ENCODE results near the gene PLD5. TPM values are rescaled to one million over a fixed set of nuclear protein-coding genes. Genes with fewer than 3 reads are reported as not detected.

The PLD5 gene
- polyA plus RNA-seq, 1 of the 3 experiments (the other 2 are of a cell fraction): 0.08 TPM

GRCh38 chr1:242449661-242450060 lies 74.8 kb downstream of the PLD5 start:
- Histone ChIP-seq H3K4me2 (no peak overlapping the region), H3K79me2 (ENCODE audit: insufficient read depth) (no peaks in the 10 kb centered on the region), H3K36me3 (replicated peaks in 1 of 2; ENCODE audit: control insufficient read depth in 1 of 2, insufficient read depth in 2 of 2, low read length in 1 of 2) (no peaks in the 10 kb centered on the region), H3K27me3 (ENCODE audit: insufficient read depth) (no peaks in the 10 kb centered on the region), H3K9ac (no peak overlapping the region), H2AFZ (ENCODE audit: low read depth) (no peak overlapping the region), H3F3A (replicated peaks; ENCODE audit: insufficient read depth) (no peaks in the 10 kb centered on the region), H4K20me1 (ENCODE audit: insufficient read depth) (no peaks in the 10 kb centered on the region), H3K9me2 (no peaks in the 10 kb centered on the region), H3K9me3 (no peaks in the 10 kb centered on the region), H3K4me1 (ENCODE audit: control insufficient read depth in 1 of 2, insufficient read depth in 2 of 2, low read depth in 1 of 2, low read length in 1 of 2) (peaks cover 0 to 22% of the 10 kb centered on the region in 2 experiments; a peak in 2 of 4 replicates), H3K4me3 (ENCODE audit: low read depth in 2 of 2, low read length in 1 of 2) (0 out of 4 replicates have a peak overlapping the region, but pooled peaks of 1 of the 2 experiments have one; percentile 27), H3K27ac (ENCODE audit: low read depth in 2 of 2, low read length in 1 of 2) (peak overlapping the region in 1 of 2 experiments; percentile 96; a peak in 2 of 4 replicates)
- WGBS (ENCODE audit: low lambda C conversion rate): 38% methylated on average over 9 of the region's 9 CpGs
- CTCF ChIA-PET: interaction anchor here (0.5 to 2.5 kb wide), 8 partner anchors 10 to 74 kb away, joined by 3 to 8 read pairs (median 4); partner anchors contain the start of gene PLD5
- DNase-seq: no peak
- TF ChIP-seq IRF3 (IDR thresholded peaks at IDR 0.05; ENCODE audit: low read depth, low read length): no peak
- TF ChIP-seq YY1 (IDR thresholded peaks at IDR 0.05; ENCODE audit: low read depth): no peak
- TF ChIP-seq EZH2phosphoT487 (IDR thresholded peaks at IDR 0.05; ENCODE audit: borderline replicate concordance, low read depth): no peak
- TF ChIP-seq SMC3 (IDR thresholded peaks at IDR 0.05; ENCODE audit: low read depth, low read length): no peak
- TF ChIP-seq MEF2A (IDR thresholded peaks at IDR 0.05; ENCODE audit: borderline replicate concordance, low read depth): no peak
- no peak for TF ChIP-seq TAF1 (IDR thresholded peaks at IDR 0.05; ENCODE audit: borderline replicate concordance, low read depth, low read length)
- no peak for TF ChIP-seq CHD2 (IDR thresholded peaks at IDR 0.05; ENCODE audit: low read length, partially characterized antibody)
- TF ChIP-seq TEAD4 (IDR thresholded peaks at IDR 0.05; ENCODE audit: borderline replicate concordance, insufficient read depth): no peak
- POLR2A ChIA-PET: interaction anchor here (1.3 to 2.5 kb wide), 4 partner anchors 9 to 317 kb away, joined by 3 to 19 read pairs (median 5); no protein-coding TSS in a partner anchor

DNA sequence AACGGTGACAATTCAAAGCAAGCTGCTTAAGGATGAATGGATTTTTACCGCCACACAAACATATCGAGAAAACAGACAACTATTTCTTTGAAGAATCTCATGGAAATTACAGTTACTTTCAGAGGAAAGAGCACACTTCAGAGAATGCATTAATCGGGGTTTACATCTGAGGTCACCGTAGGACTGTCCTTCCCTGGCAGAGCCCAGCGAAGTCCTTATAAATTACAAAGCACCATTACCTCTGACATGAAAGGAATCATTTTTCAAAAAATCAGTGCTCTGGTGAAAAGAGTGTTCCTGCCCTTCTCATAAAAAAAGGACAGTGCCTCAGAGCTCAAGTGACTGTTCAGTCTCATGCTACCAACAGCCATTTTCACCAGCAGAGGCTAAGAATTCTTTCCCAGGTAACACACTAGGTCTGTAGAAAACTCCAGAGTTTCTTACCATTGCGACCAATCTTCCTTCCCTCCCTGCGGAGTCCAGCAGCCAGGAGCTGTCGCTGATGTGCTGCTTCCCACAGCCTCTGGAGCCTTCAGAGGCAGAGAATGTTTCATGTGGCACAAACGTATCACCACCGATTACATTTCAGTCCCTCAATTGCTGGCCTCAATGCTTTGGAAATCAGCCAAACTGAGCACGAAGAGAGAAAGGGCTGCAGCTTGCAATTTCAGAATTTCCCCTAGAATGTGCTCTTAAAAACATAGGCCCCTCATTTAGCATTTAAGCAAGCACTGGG lies 75.4 kb downstream of the PLD5 start:
- Histone ChIP-seq H3K4me2 (no peak overlapping the region), H3K9ac (no peak overlapping the region), H3K36me3 (replicated peaks in 1 of 2; ENCODE audit: control insufficient read depth in 1 of 2, insufficient read depth in 2 of 2, low read length in 1 of 2) (no peaks in the 10 kb centered on the region), H3K27ac (ENCODE audit: low read depth in 2 of 2, low read length in 1 of 2) (peak overlapping the region in 1 of 2 experiments; percentile 96; a peak in 2 of 4 replicates), H4K20me1 (ENCODE audit: insufficient read depth) (no peaks in the 10 kb centered on the region), H3K4me1 (ENCODE audit: control insufficient read depth in 1 of 2, insufficient read depth in 2 of 2, low read depth in 1 of 2, low read length in 1 of 2) (peaks cover 0 to 22% of the 10 kb centered on the region in 2 experiments; a peak in 2 of 4 replicates), H3F3A (replicated peaks; ENCODE audit: insufficient read depth) (no peaks in the 10 kb centered on the region), H3K9me2 (no peaks in the 10 kb centered on the region), H2AFZ (ENCODE audit: low read depth) (no peak overlapping the region), H3K4me3 (ENCODE audit: low read depth in 2 of 2, low read length in 1 of 2) (peak overlapping the region in 1 of 2 experiments; percentile 27; a peak in 2 of 4 replicates), H3K9me3 (no peaks in the 10 kb centered on the region), H3K79me2 (ENCODE audit: insufficient read depth) (no peaks in the 10 kb centered on the region), H3K27me3 (ENCODE audit: insufficient read depth) (no peaks in the 10 kb centered on the region)
- ChIA-PET POLR2A (interaction anchor here (0.6 to 2.5 kb wide), 5 partner anchors 9 to 364 kb away, joined by 3 to 19 read pairs (median 6); no protein-coding TSS in a partner anchor), CTCF (interaction anchor here (0.8 to 2.5 kb wide), 8 partner anchors 9 to 75 kb away, joined by 3 to 8 read pairs (median 4); partner anchors contain the start of gene PLD5)
- TF ChIP-seq GATA2 (CRISPR knock-in tag; IDR thresholded peaks at IDR 0.05): no peak
- peak; percentile 45; the same call in 1 of the 2 replicates for TF ChIP-seq MXI1 (IDR thresholded peaks at IDR 0.05; ENCODE audit: low read depth, low read length)
- no peak for TF ChIP-seq ELF1 (IDR thresholded peaks at IDR 0.05)
- TF ChIP-seq EP300 (IDR thresholded peaks at IDR 0.05; ENCODE audit: borderline replicate concordance in 1 of 2, low read depth in 1 of 2, low read length in 1 of 2): peak in 1 of 2 experiments; percentile 10; a peak in 1 of 4 replicates
- no peak for TF ChIP-seq FOSL2 (IDR thresholded peaks at IDR 0.05; ENCODE audit: borderline replicate concordance, low read depth)
- TF ChIP-seq TEAD4 (IDR thresholded peaks at IDR 0.05; ENCODE audit: borderline replicate concordance, insufficient read depth): no peak
- no peak for TF ChIP-seq TCF12 (IDR thresholded peaks at IDR 0.05)
- TF ChIP-seq RAD21 (IDR thresholded peaks at IDR 0.05; ENCODE audit: low read length): peak; percentile 23; the same call in 1 of the 2 replicates
- TF ChIP-seq RCOR1 (IDR thresholded peaks at IDR 0.05; ENCODE audit: low read length): no peak
- TF ChIP-seq MEF2A (IDR thresholded peaks at IDR 0.05; ENCODE audit: borderline replicate concordance, low read depth): no peak
- TF ChIP-seq CHD2 (IDR thresholded peaks at IDR 0.05; ENCODE audit: low read length, partially characterized antibody): no peak
- TF ChIP-seq NFIC (IDR thresholded peaks at IDR 0.05; ENCODE audit: borderline replicate concordance): no peak
- peak; percentile 46 for DNase-seq
- 38% methylated on average over 12 of the region's 12 CpGs for WGBS (ENCODE audit: low lambda C conversion rate)
